Epithelial cell of esophagus (primary cell): ENCODE measurements around the gene PLCB1.

ENCODE experiments used
- DNase-seq: peaks from one replicate; pipeline ENCODE4 v3.0.0; 2010; ENCODE audit warnings: low read depth
- H3K4me3 ChIP-seq: 2 replicates; pipeline ENCODE4 v1.5.1; 2011; ENCODE audit warnings: mild to moderate bottlenecking, low read length, control low read depth
- CTCF ChIP-seq: IDR thresholded peaks from 2 replicates; pipeline ENCODE4 v1.5.1; 2011; ENCODE audit warnings: low read depth, mild to moderate bottlenecking, low read length, control low read depth, inconsistent platforms; ENCODE audit not compliant: insufficient read depth; ENCODE audit errors: missing control alignments

PLCB1 gene

GRCh38 chr20:8853805-8854338 is 721.8 kb downstream of the PLCB1 start:
- peak; percentile 77 for DNase-seq
- TF ChIP-seq CTCF: peak; percentile 91
- no peak overlapping the region for H3K4me3 ChIP-seq

DNA sequence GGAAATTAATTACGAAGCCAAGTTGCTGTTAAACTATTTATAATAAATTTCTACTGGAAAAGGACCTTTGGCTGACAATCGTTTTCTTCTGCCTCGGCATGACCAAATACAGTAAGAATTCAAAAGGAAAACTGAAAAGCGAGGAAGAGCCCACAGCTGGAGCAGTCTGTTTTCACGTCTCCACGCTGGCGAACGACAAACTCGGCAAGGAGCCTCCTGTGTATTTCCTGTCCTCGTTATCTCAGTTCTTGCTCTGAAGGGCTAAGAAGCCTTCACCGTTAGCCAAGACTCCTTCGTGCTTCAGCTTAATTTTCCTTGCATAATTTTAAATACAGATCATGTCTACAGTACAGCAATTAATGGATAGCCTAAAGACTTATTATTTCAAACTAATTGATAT is 722.5 kb downstream of the PLCB1 start:
- DNase-seq: no peak
- TF ChIP-seq CTCF: no peak

DNA sequence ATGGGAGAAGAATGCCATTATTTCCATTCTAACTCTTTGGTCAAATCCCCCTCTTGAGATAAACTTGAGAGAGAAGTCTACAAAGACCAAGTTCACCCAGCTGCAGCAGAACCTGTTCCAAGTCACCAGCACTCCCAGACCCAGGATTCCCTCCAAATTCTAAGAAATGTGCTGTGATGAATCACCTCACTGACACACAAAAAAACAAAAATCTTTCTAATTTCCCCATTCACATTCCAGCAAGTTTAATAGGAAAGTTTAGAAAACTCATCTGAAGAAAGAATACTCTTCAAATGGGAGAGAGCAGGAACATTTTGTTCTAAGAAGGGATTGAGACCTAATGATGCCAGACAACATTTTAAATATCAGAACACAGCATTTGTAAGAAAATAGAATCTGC is 723.2 kb downstream of the PLCB1 start:
- DNase-seq: peak; percentile 17
- H3K4me3 ChIP-seq: no peak overlapping the region
- TF ChIP-seq CTCF: no peak

More for the DNA sequence above, 722.5 kb downstream of the PLCB1 start:
- H3K4me3 ChIP-seq: no peak overlapping the region

GRCh38 chr20:8856668-8857067 is 724.6 kb downstream of the PLCB1 start:
- TF ChIP-seq CTCF: no peak
- H3K4me3 ChIP-seq: no peak overlapping the region
- no peak for DNase-seq

GRCh38 chr20:8858181-8858787 is 726.2 kb downstream of the PLCB1 start:
- DNase-seq: no peak
- no peak overlapping the region for H3K4me3 ChIP-seq
- no peak for TF ChIP-seq CTCF

GRCh38 chr20:8860011-8860495 is 728.0 kb downstream of the PLCB1 start:
- peak; percentile 88 for DNase-seq
- no peak for TF ChIP-seq CTCF
- no peak overlapping the region for H3K4me3 ChIP-seq

DNA sequence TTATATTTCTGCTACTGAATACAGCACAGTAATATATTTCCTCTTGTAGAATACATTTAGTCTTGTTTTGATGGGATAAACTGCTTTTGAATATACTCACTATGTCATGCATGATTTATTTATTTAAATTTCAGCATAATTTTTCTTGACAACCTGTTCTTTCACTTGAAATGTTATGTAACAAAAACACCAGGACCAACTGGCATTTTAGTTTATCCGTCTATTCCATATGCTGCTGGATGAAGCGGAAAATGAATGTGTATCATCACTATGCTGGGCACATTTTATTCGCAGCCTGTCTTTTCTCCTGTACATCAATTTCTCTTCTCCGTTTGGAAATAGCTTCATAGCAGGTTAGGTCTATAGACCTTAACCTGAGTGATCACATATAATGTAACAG is 730.0 kb downstream of the PLCB1 start:
- DNase-seq: no peak
- no peak overlapping the region for H3K4me3 ChIP-seq
- no peak for TF ChIP-seq CTCF
